ENCODE measurements around the gene RCOR2. TPM values are rescaled to one million over a fixed set of nuclear protein-coding genes. Genes with fewer than 3 reads are reported as not detected.

The RCOR2 gene
- total RNA-seq, 1 donor from 2014 or later: 0.43 TPM

DNA sequence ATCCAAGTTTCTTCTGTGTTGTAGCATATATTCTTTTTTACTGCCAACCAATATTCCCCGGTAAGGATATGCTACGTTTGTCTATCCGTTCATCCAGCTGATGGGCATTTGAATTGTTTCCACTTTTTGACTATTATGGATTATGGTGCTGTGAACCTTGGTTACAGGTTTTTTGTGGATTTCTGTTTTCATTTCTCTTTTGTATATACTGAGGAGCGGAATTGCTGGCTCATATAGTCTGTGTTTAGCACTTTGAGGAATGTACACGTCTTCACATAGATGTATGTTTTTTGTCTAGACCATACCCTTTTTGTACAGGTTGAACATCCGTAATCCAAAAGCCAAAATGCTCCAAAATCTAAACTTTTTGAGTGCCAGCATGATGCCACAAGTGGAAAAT is 23.6 kb downstream of the RCOR2 start:
- H3K27ac Mint-ChIP-seq: no peak overlapping the region

DNA sequence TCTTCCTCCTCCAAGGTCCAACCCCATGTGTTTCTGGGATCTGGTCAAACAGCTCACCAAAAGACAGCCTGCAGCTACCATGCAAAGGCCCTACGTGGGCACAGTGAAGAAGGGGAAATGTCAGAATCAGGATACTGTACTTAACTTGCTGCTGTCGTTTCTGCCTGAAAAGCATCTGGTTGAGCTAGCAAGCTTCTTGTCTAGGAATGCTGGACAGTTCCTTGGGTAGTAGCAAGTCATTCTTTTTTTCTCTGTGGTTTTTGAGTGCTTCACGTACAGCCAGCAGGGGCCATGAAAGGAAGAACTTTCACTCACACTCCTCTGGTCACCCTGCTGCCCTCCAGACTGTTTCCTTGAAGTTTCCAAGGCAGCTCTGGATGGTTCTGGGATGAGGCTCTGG is 24.7 kb downstream of the RCOR2 start:
- no peaks in the 10 kb centered on the region for H3K9me3 Mint-ChIP-seq
- peaks cover 49% of the 10 kb centered on the region for H3K36me3 Mint-ChIP-seq (ENCODE audit: low read depth)
- H3K4me3 Mint-ChIP-seq (ENCODE audit: low read depth): no peak overlapping the region
- intact Hi-C loops (cut with micrococcal nuclease): loop anchor here (5.0 kb wide), 1 partner anchor 40 kb away; no protein-coding TSS in a partner anchor
- no peaks in the 10 kb centered on the region for H3K27me3 Mint-ChIP-seq (ENCODE audit: low read depth)
- no peak overlapping the region for H3K27ac Mint-ChIP-seq
- H3K4me1 Mint-ChIP-seq (ENCODE audit: low read depth): peaks cover 57% of the 10 kb centered on the region
- DNase-seq (ENCODE audit: low spot score): no peak

More for the DNA sequence above, 23.6 kb downstream of the RCOR2 start:
- Mint-ChIP-seq H3K4me1 (ENCODE audit: low read depth) (peaks cover 47% of the 10 kb centered on the region), H3K36me3 (ENCODE audit: low read depth) (peaks cover 58% of the 10 kb centered on the region), H3K27me3 (ENCODE audit: low read depth) (no peaks in the 10 kb centered on the region), H3K4me3 (ENCODE audit: low read depth) (no peak overlapping the region), H3K9me3 (no peaks in the 10 kb centered on the region)
- no peak for DNase-seq (ENCODE audit: low spot score)
- intact Hi-C loops (cut with micrococcal nuclease): loop anchor here (5.0 kb wide), 1 partner anchor 41 kb away; no protein-coding TSS in a partner anchor

DNA sequence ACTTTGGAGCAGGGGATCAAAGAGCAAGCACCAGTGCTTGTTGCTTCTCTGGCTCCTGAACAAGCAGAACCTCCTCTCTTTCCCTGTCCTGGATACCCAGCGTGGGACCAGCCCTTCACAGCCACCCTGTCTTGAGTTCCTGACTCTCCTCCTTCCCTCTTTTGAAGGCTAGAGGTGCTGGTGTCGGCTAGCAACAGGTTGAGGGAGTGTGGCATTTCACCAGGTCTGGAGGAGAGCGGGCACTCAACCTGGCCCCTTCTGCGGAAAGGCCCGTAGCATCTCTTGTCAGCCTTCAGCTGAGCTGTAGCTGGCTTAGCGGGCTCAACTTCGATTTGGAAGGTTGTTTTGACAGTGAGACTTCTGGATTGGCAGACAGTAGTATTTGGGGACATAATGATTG is 26.6 kb downstream of the RCOR2 start:
- H3K27ac Mint-ChIP-seq: no peak overlapping the region
- H3K27me3 Mint-ChIP-seq (ENCODE audit: low read depth): no peaks in the 10 kb centered on the region
- no peak for DNase-seq (ENCODE audit: low spot score)
- peak overlapping the region; percentile 6 for H3K4me3 Mint-ChIP-seq (ENCODE audit: low read depth)
- intact Hi-C loops (cut with micrococcal nuclease): loop anchor here (5.0 kb wide), 1 partner anchor 38 kb away; no protein-coding TSS in a partner anchor
- H3K9me3 Mint-ChIP-seq: no peaks in the 10 kb centered on the region
- H3K4me1 Mint-ChIP-seq (ENCODE audit: low read depth): peaks cover 60% of the 10 kb centered on the region
- H3K36me3 Mint-ChIP-seq (ENCODE audit: low read depth): peaks cover 37% of the 10 kb centered on the region

DNA sequence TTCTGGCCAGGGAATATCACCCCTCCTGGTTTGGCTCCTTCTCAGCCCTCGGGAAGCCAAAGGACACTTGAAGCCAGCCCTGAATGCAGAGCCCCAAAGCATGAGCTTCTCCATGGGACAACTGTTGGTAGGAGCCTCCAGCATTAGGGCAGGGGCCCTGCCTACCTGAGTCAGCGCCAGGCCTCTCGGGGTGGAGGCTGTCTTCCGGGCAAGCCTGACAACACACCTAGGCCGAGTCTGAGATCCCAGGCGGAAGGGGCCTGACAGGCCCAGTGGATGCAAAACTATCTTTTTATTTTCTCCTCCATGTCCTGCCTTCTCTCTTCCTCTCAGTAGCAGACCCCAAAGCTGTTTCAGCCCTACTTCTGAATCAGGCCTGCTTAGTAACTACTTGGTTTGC is 27.6 kb downstream of the RCOR2 start:
- peak overlapping the region; percentile 46 for H3K27ac Mint-ChIP-seq
- no peak for DNase-seq (ENCODE audit: low spot score)
- peak overlapping the region; percentile 91 for H3K4me3 Mint-ChIP-seq (ENCODE audit: low read depth)
- intact Hi-C loops (cut with micrococcal nuclease): no loop called here
- H3K36me3 Mint-ChIP-seq (ENCODE audit: low read depth): peaks cover 31% of the 10 kb centered on the region
- no peaks in the 10 kb centered on the region for H3K9me3 Mint-ChIP-seq
- H3K4me1 Mint-ChIP-seq (ENCODE audit: low read depth): peaks cover 62% of the 10 kb centered on the region
- H3K27me3 Mint-ChIP-seq (ENCODE audit: low read depth): no peaks in the 10 kb centered on the region

DNA sequence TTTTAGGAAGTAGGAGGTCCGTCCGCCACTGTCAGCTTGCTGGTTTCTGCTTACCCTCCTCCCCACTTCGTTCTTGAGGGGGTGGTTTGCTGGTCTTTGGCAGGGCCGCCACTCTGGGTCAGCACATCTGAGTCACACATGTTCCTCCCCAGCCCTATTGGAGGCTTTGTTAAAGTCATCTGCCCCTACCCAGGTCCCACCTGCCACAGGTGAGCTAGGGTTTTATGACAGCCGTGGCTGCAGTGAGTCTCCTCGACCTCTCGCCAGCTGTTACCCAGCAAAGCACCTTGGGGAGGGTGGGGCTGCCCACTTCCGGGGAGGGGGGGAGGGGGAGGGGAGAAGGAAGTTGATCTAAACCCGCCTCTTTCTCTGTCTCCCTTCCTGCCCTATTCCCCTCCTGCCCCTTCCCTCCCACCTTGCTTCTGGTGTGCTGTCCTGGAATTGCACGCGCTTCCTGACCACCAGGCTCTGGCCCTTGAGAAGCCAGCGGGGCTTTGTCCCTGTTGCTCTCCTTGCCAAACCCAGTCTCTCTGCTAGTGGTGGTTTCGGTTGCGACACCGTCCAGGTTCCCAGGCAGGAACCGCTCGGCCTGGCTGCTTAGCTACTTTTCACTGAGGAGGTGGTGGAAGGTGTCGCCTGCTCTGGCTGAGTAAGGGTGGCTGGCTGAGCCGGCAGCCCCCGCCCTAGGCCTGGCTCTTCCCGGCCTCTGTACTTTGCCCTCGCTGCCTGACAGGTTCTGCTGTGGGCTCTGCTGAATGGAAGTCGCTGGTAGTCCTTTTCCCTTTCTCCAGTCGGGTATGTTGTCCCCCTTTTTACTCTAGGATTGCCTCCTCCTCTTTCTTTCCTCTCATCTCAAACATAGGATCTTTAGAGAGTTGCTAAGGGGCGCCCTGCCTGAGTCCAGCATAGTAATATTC is 28.5 kb downstream of the RCOR2 start:
- H3K27ac Mint-ChIP-seq: peak overlapping the region; percentile 85
- peaks cover 26% of the 10 kb centered on the region for H3K36me3 Mint-ChIP-seq (ENCODE audit: low read depth)
- H3K9me3 Mint-ChIP-seq: no peaks in the 10 kb centered on the region
- H3K27me3 Mint-ChIP-seq (ENCODE audit: low read depth): no peaks in the 10 kb centered on the region
- intact Hi-C loops (cut with micrococcal nuclease): loop anchor here (1.0 kb wide), 2 partner anchors 22 to 50 kb away; no protein-coding TSS in a partner anchor
- peak overlapping the region; percentile 91 for H3K4me3 Mint-ChIP-seq (ENCODE audit: low read depth)
- H3K4me1 Mint-ChIP-seq (ENCODE audit: low read depth): peaks cover 69% of the 10 kb centered on the region
- peak; percentile 58 for DNase-seq (ENCODE audit: low spot score)

DNA sequence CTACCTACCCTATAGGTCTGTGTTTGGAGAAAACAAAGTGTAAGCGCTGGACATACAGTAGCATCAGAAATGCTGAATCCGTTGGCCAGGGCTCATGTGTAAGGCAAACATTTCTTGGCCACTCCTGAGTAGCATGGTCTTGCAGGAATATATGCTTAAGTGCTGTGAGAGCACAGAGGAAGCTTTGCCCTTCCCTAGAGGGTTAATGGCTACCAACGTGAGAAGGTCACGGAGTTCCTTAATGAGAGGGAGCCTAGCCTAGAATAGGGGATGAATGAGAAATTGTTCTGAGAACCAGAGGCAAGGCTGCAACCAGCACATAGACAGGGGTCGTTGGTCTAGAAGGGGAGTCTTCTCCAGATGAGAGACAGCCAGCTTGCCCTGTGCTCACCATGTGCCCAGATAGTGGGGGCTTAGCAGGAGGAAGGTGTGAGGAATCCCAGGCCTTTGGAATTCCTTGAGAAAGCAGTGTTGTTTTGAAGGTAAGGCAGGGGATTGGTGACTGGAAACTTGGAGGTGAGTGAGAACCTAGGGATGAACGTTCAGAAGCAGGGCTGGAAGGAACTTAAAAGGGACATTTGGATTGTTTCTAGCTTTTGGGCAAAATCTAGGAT is 29.5 kb downstream of the RCOR2 start:
- H3K4me1 Mint-ChIP-seq (ENCODE audit: low read depth): peaks cover 68% of the 10 kb centered on the region
- intact Hi-C loops (cut with micrococcal nuclease): no loop called here
- H3K4me3 Mint-ChIP-seq (ENCODE audit: low read depth): peak overlapping the region; percentile 51
- no peaks in the 10 kb centered on the region for H3K27me3 Mint-ChIP-seq (ENCODE audit: low read depth)
- no peaks in the 10 kb centered on the region for H3K9me3 Mint-ChIP-seq
- no peak for DNase-seq (ENCODE audit: low spot score)
- no peak overlapping the region for H3K27ac Mint-ChIP-seq
- H3K36me3 Mint-ChIP-seq (ENCODE audit: low read depth): peaks cover 21% of the 10 kb centered on the region

DNA sequence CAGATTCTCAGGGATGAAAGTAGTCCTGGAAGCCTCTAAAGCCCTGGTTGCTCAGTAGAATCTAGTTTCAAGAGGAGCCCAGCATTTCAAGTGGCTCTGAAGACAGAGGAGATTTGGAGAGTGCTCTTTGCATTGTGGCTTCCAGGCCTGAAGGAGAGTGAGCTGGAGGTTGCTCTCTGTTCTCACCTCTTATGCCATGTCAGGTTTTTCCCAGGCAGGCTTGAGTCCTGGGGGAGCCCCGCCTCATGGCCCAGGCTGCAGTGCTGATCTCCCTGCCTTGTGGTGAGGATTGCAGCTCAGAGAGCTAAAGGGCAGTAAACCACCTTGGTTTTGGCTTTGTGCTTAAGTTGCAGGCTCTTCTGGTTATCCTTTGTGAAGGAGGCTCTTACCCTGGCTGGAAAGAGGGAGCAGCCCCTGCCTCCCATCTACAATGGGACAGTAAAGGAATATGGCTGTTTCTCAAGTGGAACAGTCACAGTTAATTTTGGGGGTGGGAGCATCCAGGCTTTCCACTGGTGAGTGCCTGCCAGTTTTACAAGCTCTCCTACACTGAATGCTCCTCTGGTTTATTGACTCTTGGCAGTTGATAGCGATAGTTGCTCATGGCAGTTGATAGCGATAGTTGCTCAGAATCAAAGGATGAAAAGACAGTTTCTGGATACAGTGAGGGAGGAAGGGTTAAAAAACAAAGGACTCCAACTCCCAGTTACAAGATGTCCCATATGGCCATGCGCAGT is 32.6 kb downstream of the RCOR2 start:
- no peak overlapping the region for H3K27ac Mint-ChIP-seq

DNA sequence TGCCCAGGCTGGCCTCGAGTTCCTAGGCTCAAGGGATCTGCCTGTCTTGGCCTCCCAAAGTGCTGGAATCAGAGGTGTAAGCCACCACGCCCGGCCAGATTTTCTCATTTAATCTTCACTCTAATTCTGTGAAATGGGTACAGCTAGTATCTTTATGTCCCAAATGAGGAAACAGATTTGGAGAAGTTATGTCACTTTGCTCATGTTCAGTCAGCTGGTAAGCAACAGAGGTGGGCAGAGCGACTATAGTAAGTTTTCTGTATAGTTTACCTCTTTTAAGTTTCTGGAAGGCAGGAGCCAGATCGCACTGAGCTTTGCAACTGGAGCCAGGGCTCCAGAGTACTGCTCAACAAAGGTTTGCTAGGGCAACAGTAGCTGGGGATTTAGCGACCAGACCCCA is 33.2 kb downstream of the RCOR2 start:
- Mint-ChIP-seq H3K4me1 (ENCODE audit: low read depth) (peaks cover 45% of the 10 kb centered on the region), H3K9me3 (no peaks in the 10 kb centered on the region), H3K27me3 (ENCODE audit: low read depth) (no peaks in the 10 kb centered on the region), H3K27ac (no peak overlapping the region), H3K36me3 (ENCODE audit: low read depth) (peaks cover 8% of the 10 kb centered on the region), H3K4me3 (ENCODE audit: low read depth) (no peak overlapping the region)
- no peak for DNase-seq (ENCODE audit: low spot score)
- intact Hi-C loops (cut with micrococcal nuclease): no loop called here

More for the DNA sequence above, 32.6 kb downstream of the RCOR2 start:
- Mint-ChIP-seq H3K4me1 (ENCODE audit: low read depth) (peaks cover 50% of the 10 kb centered on the region), H3K9me3 (no peaks in the 10 kb centered on the region), H3K27me3 (ENCODE audit: low read depth) (no peaks in the 10 kb centered on the region), H3K4me3 (ENCODE audit: low read depth) (no peak overlapping the region), H3K36me3 (ENCODE audit: low read depth) (peaks cover 9% of the 10 kb centered on the region)
- intact Hi-C loops (cut with micrococcal nuclease): no loop called here
- DNase-seq (ENCODE audit: low spot score): no peak

DNA sequence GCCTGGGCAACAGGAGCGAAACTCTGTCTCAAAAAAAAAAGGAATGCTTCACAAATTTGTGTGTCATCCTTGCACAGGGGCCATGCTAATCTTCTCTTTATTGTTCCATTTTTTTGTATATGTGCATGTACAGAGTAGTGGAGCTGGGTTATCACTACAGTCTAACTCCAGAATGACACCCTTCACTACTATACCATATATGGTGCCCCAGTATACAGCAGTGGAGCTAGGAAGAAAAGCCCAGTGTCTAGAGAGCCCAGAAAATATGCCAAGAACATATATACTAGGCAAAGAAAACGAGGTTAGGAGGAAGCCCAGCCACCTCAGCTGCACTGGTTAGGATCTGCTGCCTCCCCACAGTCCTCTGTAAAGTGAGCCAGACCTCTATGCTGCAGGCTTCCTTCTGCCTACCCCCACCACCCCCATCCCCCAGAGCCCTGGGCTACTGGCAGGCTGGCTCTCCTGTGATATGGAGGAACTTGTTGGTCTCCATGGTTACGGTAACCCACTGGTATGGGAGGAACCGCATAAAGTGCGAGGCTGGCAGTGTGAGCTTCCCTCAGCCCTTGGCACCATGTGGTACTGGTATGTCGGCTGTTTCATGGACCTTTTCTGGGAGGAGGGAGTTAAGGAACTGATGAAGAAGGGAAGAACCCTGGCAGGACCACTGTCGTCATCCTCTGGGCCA is 34.3 kb downstream of the RCOR2 start:
- H3K36me3 Mint-ChIP-seq (ENCODE audit: low read depth): peaks cover 10% of the 10 kb centered on the region
- H3K4me3 Mint-ChIP-seq (ENCODE audit: low read depth): no peak overlapping the region
- H3K4me1 Mint-ChIP-seq (ENCODE audit: low read depth): peaks cover 35% of the 10 kb centered on the region

DNA sequence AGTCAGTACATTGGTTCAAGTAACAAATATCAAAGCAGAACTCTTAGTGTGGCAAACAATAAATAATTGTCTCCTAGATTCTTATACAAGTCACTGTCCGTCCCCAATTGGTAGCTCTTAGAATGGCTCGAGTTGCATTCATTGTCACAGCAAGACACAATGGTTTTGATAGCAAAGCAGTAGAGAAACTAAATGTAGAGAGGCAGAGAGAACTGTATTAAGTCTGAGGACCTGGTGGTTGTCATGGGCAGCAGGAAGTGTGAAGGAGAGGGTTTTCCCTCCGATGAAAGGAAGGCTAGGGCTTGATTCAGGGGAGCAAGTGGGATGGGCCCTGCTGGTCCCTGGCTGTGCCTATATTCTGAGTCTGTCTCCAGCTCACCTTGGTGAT is 36.6 kb downstream of the RCOR2 start:
- Mint-ChIP-seq H3K4me3 (ENCODE audit: low read depth) (no peak overlapping the region), H3K36me3 (ENCODE audit: low read depth) (peaks cover 13% of the 10 kb centered on the region), H3K27me3 (ENCODE audit: low read depth) (no peaks in the 10 kb centered on the region), H3K4me1 (ENCODE audit: low read depth) (peaks cover 25% of the 10 kb centered on the region), H3K9me3 (no peaks in the 10 kb centered on the region), H3K27ac (no peak overlapping the region)
- intact Hi-C loops (cut with micrococcal nuclease): no loop called here
- no peak for DNase-seq (ENCODE audit: low spot score)

More for the DNA sequence above, 34.3 kb downstream of the RCOR2 start:
- intact Hi-C loops (cut with micrococcal nuclease): no loop called here
- Mint-ChIP-seq H3K9me3 (no peaks in the 10 kb centered on the region), H3K27ac (no peak overlapping the region), H3K27me3 (ENCODE audit: low read depth) (no peaks in the 10 kb centered on the region)
- DNase-seq (ENCODE audit: low spot score): no peak

DNA sequence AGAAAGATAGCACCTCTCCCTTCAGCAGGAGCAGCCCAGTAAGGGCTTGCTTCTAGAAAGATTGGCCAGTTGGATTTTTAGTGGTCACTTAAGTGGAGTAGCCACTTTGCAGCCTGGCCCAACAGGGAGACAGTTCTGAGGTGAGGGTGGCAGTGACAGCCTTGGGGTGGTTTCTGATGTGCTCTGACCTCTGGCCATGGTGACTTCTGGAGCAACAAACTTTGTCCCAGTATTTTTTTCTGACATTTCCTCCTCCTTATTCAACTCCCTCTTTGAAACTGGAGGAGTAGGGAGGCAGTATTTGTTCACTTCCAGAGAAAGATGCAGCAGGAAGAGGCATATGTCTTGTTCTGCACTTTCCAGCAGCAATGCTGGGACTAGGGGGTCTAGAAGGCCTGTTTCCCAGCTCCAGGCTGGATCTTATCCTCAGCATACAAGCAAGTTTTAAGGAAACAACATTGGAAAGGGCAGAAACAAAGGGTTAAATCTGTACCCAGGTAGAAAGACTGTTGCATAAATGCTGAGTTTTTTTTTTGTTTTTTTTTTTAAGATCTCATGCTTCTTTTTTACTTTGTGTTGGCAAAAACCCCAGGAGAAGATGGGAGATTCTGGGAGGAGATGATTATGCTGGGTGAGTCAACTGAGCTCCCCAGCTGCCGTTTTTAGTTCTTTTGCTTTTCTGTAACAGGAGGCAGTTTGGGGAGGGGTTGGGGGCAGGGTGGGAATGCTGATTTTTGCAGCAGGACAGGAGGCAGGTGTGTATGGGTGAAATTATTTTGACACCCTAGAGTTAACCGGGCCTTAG is 37.2 kb downstream of the RCOR2 start:
- no peak for DNase-seq (ENCODE audit: low spot score)
- H3K9me3 Mint-ChIP-seq: no peaks in the 10 kb centered on the region
- peaks cover 15% of the 10 kb centered on the region for H3K36me3 Mint-ChIP-seq (ENCODE audit: low read depth)
- no peak overlapping the region for H3K4me3 Mint-ChIP-seq (ENCODE audit: low read depth)
- H3K27me3 Mint-ChIP-seq (ENCODE audit: low read depth): no peaks in the 10 kb centered on the region
- intact Hi-C loops (cut with micrococcal nuclease): no loop called here
- peaks cover 25% of the 10 kb centered on the region for H3K4me1 Mint-ChIP-seq (ENCODE audit: low read depth)
- H3K27ac Mint-ChIP-seq: peak overlapping the region; percentile 42

Data from activated T-helper 2 cell treated with anti-CD3 and anti-CD28 coated beads, Interferon-gamma antibody, Interleukin-2, Interleukin-4, amounts not matched to agents 10 μg/mL and 5 μg/mL and 100 μg/mL, durations not matched to agents 14 hours and 24 hours and 36 hours (primary cell).